Cardiac fibroblast (primary cell): ENCODE results near the gene CTBP1.

Source experiments
- DNase-seq, 2 donors: peaks; one replicate each; pipeline versions ENCODE4 v3.0.0 to v3.0.0-alpha.2; 2010; ENCODE audit warnings: low read depth in 2 of 2
- H3K4me3 ChIP-seq, 2 donors: replicated peaks in 1 of 2; 1 replicate in 1 of 2; 2 replicates in 1 of 2; pipeline ENCODE4 v1.5.1; 2011; ENCODE audit warnings: low read depth in 2 of 2, low read length in 2 of 2, mild to moderate bottlenecking in 2 of 2, moderate library complexity in 1 of 2
- CTCF ChIP-seq: IDR thresholded peaks from one replicate; pipeline ENCODE4 v1.5.1; 2011; ENCODE audit warnings: low read depth, mild to moderate bottlenecking, low read length, inconsistent platforms

The CTBP1 gene

GRCh38 chr4:1258457-1258856 is 9.5 kb upstream of the CTBP1 start:
- H3K4me3 ChIP-seq: no peak overlapping the region
- no peak for DNase-seq
- TF ChIP-seq CTCF: peak; percentile 18

- H3K4me3 ChIP-seq: no peak overlapping the region
- no peak for DNase-seq
- TF ChIP-seq CTCF: no peak
Measured at GRCh38 chr4:1255699-1256098, 6.8 kb upstream of the CTBP1 start.

- no peak for TF ChIP-seq CTCF
- DNase-seq: peak in 1 of 2 donors; percentile 67
Measured at GRCh38 chr4:1255151-1255550, 6.2 kb upstream of the CTBP1 start.

GRCh38 chr4:1253831-1254230 is 4.9 kb upstream of the CTBP1 start:
- TF ChIP-seq CTCF: no peak
- DNase-seq: no peak
- H3K4me3 ChIP-seq: no peak overlapping the region

More at GRCh38 chr4:1255151-1255550, 6.2 kb upstream of the CTBP1 start:
- no peak overlapping the region for H3K4me3 ChIP-seq

- no peak for DNase-seq
- no peak for TF ChIP-seq CTCF
- no peak overlapping the region for H3K4me3 ChIP-seq
Measured at GRCh38 chr4:1252928-1253492, 4.1 kb upstream of the CTBP1 start.

- TF ChIP-seq CTCF: no peak
- no peak overlapping the region for H3K4me3 ChIP-seq
- DNase-seq: no peak
Measured at GRCh38 chr4:1251773-1252066, 2.8 kb upstream of the CTBP1 start.
